Heart right ventricle (tissue), 16 donors: ENCODE data around the gene PLAC9. TPM values are rescaled to one million over a fixed set of nuclear protein-coding genes. Genes with fewer than 3 reads are reported as not detected.

Source experiments
- ATAC-seq, 8 donors: fragments of 200-7000 bp; cut with Tn5 transposase; one replicate each; pipeline ENCODE4 v1.9.1; 2020; ENCODE audit warnings: mild to moderate bottlenecking in 8 of 8, moderate library complexity in 8 of 8, moderate number of reproducible peaks in 1 of 8
- DNase-seq, 2 donors: peaks; one replicate each; pipeline ENCODE4 v3.0.0-alpha.2; 2020
- H3K27ac ChIP-seq, 10 donors: fragments of 200-600 bp; sonication (generic) in 2 of 10; one replicate each; pipeline versions ENCODE4 v1.5.0 to v1.8.0; 2020 to 2022; ENCODE audit warnings: mild to moderate bottlenecking in 3 of 10
- H3K27me3 ChIP-seq, 7 donors: fragments of 200-600 bp; one replicate each; pipeline ENCODE4 v1.8.0; 2021 to 2022; ENCODE audit warnings: mild to moderate bottlenecking in 2 of 7
- H3K36me3 ChIP-seq, 9 donors: fragments of 200-600 bp; sonication (generic) in 1 of 9; one replicate each; pipeline versions ENCODE4 v1.5.0 to v1.8.0; 2020 to 2022; ENCODE audit warnings: mild to moderate bottlenecking in 2 of 9
- H3K4me1 ChIP-seq, 9 donors: fragments of 200-600 bp; sonication (generic) in 1 of 9; one replicate each; pipeline versions ENCODE4 v1.5.0 to v1.8.0; 2020 to 2022; ENCODE audit warnings: mild to moderate bottlenecking in 4 of 9
- H3K4me3 ChIP-seq, 10 donors: fragments of 200-600 bp; sonication (generic) in 2 of 10; one replicate each; pipeline versions ENCODE4 v1.5.0 to v1.8.0; 2020 to 2022; ENCODE audit warnings: mild to moderate bottlenecking in 7 of 10, moderate library complexity in 2 of 10
- H3K9me3 ChIP-seq, 11 donors: fragments of 200-600 bp in 10 of 11; sonication (generic) in 2 of 11; one replicate each; pipeline versions ENCODE4 v1.5.0 to v1.8.0; 2013 to 2022; ENCODE audit warnings: mild to moderate bottlenecking in 2 of 11, control low read depth in 1 of 11, moderate library complexity in 1 of 11
- CTCF ChIP-seq, 9 donors: fragments of 200-600 bp; sonication (generic) in 2 of 9; IDR thresholded peaks; one replicate each; pipeline versions ENCODE4 v1.5.0 to v1.8.0; 2021 to 2022; ENCODE audit warnings: antibody characterized with exemption in 9 of 9, mild to moderate bottlenecking in 5 of 9, moderate library complexity in 1 of 9
- WGBS, 2 donors: extraction: QIAGEN DNeasy Blood & Tissue Kit; methylation state at CpG; one replicate each; pipeline ENCODE4 v1.1.7; 2013; ENCODE audit warnings: inconsistent platforms in 1 of 2; 5-methylcytosine and 5-hydroxymethylcytosine counted together
- intact Hi-C, 10 donors: fragments of 100-400 bp; cut with DNase I; formaldehyde crosslinking; loops; one replicate each; pipeline versions ENCODE4 v1.11.1 to v1.14.2; 2022
- polyA plus RNA-seq, 2 donors: library from polyadenylated mRNA; stranded (reverse); fragments of 200-250 nt; gene quantifications; one replicate each; pipeline ENCODE4 v1.2.3, GENCODE V29; 2013
- total RNA-seq, 10 donors: library from RNA; stranded (reverse); fragmentation: NEBNext Ultra II Directional in 3 of 10; extraction: Animal tissue kit (Norgen Biotek cat#: 25700) in 3 of 10; gene quantifications; one replicate each; pipeline versions ENCODE4 v1.2.1 to v1.2.4, GENCODE V29; 2021 to 2023
- donor health status: Arrhythmogenic right ventricular cardiomyopathy.
- donor health status: ischemic (EF 13 %, LVEDD 7.1; RV severe dilation, severe dysfunction).
- donor health status: healthy with polysubstance abuse.
- donor health status: DM: no; HTN: yes; CAD: no.
- donor health status: DM: no; HTN: no; CAD: no.
- donor health status: ischemic (EF 25% LVEDD 6.9; RV normal size, moderate dysfunction).
- donor health status: ischemic (EF 25% LVEDD 5.7; RV mildly dilated, moderate dysfunction).
- donor health status: healthy.
- donor health status: DM: yes; HTN: yes; CAD: no.
- donor health status: Ischemic cardiomyopathy.
- donor health status: ischemic (EF 35%, LVEDD 5.7; RV mildly dilated, moderate dysfunction).
- donor health status: nonischemic (EF 11% LVEDD 7.7; RV severe dilation, severe dysfunction).
- donor health status: DM: yes; HTN: yes; CAD: no.
- donor health status: PGD.
- donor health status: ischemic (EF 29% LVEDD 5.4; RV normal size, mild dysfunction).
- donor health status: nonischemic (EF 23%, LVEDD 6.1; RV moderate dilation, normal function).

Gene PLAC9
- total and polyA plus RNA-seq, 12 donors: 16.8 to 129 (median 28.7) TPM

DNA sequence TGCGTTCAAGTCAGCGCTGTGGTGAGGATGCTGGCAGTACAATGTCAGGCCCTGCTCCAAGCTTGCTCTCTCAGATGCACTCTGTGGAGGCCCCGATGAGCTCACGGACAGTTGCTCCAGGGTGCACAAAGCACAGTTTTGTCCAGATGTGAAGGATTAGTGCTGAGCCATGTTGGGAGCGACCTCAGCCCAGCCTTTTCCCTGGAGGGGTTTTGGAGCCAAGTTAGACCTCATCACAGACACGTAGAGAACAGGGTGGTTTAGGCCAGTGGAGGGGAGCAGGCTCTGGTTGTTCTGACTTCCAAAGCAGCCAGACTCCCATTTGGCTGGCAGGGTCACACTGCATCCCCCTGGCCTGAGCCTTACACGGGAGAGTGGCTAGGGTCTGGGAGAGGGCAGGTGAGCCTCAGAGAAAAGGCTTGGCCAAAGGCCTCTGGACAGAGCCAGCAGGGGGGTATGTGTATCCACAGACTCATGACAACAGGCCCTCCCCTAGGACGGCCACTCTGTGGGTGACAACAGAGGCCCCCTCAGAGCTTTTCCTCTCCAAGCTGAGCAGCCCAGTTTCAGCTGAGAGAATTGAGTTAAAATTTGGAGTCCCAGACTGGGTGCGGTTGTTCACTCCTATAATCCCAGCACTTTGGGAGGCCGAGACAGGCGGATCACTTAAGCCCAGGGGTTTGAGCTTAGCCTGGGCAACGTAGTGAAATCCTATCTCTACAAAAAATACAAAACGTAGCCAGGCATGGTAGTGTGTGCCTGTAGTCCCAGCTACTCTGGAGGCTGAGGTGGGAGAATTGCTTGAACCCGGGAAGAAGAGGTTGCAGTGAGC, 4.7 kb downstream of the PLAC9 start:
- Histone ChIP-seq H3K27me3 (peaks cover 0 to 22% (median 0%) of the 10 kb centered on the region in 7 donors), H3K4me1 (peaks cover 8 to 69% (median 39%) of the 10 kb centered on the region in 9 donors), H3K27ac (peak overlapping the region; percentile 47 to 92 (median 82)), H3K36me3 (no peaks in the 10 kb centered on the region), H3K4me3 (peak overlapping the region in 2 of 10 donors; percentile 11 to 69), H3K9me3 (no peaks in the 10 kb centered on the region)
- intact Hi-C loops: loop anchor here in 1 of 10 donors (5.0 kb wide), 1 partner anchor 60 kb away; the partner anchor contains the start of gene TMEM254
- ATAC-seq (peak; percentile 41 to 81 (median 68)), DNase-seq (peak; percentile 68 to 78)
- TF ChIP-seq CTCF (IDR thresholded peaks at IDR 0.05): no peak
- 62 to 77% methylated on average over 14 of the region's 14 CpGs for WGBS, 2 donors

DNA sequence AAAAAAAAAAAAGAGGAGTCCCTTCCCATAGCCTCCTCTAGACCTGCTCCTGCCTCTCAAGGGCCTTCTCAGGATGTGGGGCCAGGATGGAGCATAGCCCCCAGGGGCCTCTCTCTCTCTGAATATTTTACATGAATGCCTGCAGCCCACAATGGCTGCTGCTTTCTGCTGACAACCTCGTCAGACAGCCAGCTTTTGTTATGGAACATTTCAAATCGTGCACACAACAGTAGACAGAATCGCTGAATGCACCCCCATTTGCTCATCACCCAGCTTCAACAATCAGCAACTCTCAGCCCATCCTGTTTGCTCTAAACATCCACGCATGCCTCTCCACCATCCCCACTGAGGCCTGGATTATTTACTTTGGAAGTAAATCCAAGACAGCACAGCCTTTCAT, 5.4 kb downstream of the PLAC9 start:
- no peaks in the 10 kb centered on the region for H3K9me3 ChIP-seq
- 53 to 62% methylated on average over 4 of the region's 4 CpGs for WGBS, 2 donors
- H3K4me1 ChIP-seq: peaks cover 8 to 65% (median 32%) of the 10 kb centered on the region in 9 donors
- H3K27me3 ChIP-seq: peaks cover 0 to 15% (median 0%) of the 10 kb centered on the region in 7 donors
- intact Hi-C loops: loop anchor here in 1 of 10 donors (5.0 kb wide), 1 partner anchor 61 kb away; the partner anchor contains the start of gene TMEM254
- H3K36me3 ChIP-seq: peaks cover 0 to 6% (median 0%) of the 10 kb centered on the region in 9 donors
- peak overlapping the region; percentile 47 to 92 (median 82) for H3K27ac ChIP-seq
- no peak for DNase-seq
- no peak for TF ChIP-seq CTCF (IDR thresholded peaks at IDR 0.05)
- ATAC-seq: no peak
- H3K4me3 ChIP-seq: no peak overlapping the region

DNA sequence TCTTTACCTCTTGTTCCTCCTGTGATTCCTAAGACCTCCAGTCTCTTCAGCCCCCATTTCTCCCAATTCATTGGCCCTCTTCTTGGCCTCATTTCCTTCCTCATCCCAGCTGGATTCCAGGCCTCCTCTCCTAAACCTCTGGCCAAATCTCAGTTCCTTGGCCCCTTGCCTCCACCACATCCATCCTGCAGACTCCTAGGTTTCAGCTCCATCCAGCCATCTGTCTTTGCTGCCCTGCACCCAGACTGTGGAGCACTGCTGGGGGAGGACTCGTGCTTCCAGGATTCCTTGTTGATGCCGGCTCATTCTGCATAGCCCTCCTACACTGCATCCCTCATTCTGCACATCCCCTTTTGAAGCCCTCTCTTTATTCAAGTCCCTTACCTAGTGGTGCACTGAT, 6.7 kb downstream of the PLAC9 start:
- no peak for TF ChIP-seq CTCF (IDR thresholded peaks at IDR 0.05)
- Histone ChIP-seq H3K4me3 (no peak overlapping the region), H3K9me3 (no peaks in the 10 kb centered on the region), H3K27me3 (peaks cover 0 to 3% (median 0%) of the 10 kb centered on the region in 7 donors), H3K27ac (no peak overlapping the region), H3K4me1 (peaks cover 10 to 65% (median 33%) of the 10 kb centered on the region in 9 donors), H3K36me3 (peaks cover 0 to 12% (median 0%) of the 10 kb centered on the region in 9 donors)
- DNase-seq (no peak), ATAC-seq (no peak)
- WGBS, 2 donors: 73 to 84% methylated on average over 2 of the region's 2 CpGs
- intact Hi-C loops: loop anchor here in 1 of 10 donors (5.0 kb wide), 1 partner anchor 62 kb away; the partner anchor contains the start of gene TMEM254

DNA sequence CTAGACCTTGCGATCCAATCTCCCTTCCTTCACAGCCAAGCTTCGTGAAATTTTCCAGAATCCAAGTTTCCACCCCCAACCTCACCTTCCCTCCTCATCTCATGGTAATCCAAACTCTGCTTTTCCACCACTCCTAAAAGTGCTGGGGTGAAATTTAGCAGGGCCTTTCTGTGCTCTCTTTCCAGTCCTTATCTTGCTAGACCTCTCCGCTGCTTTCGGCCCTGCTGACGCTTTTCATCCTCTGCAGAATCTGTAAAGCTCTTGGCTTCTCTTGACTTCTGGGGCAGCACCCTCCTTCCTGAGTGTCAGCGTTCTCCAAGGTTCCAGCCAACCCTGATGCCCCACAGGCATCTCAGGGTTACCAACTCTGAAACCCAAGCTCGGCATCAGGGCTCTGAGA, 7.7 kb downstream of the PLAC9 start:
- no peak overlapping the region for H3K27ac ChIP-seq
- peaks cover 12 to 69% (median 42%) of the 10 kb centered on the region in 9 donors for H3K4me1 ChIP-seq
- WGBS, 2 donors: 79 to 86% methylated on average over 7 of the region's 7 CpGs
- no peak for TF ChIP-seq CTCF (IDR thresholded peaks at IDR 0.05)
- H3K9me3 ChIP-seq: no peaks in the 10 kb centered on the region
- DNase-seq (no peak), ATAC-seq (no peak)
- peaks cover 0 to 3% (median 0%) of the 10 kb centered on the region in 7 donors for H3K27me3 ChIP-seq
- peaks cover 0 to 13% (median 0%) of the 10 kb centered on the region in 9 donors for H3K36me3 ChIP-seq
- intact Hi-C loops: loop anchor here in 8 of 10 donors (2.0 to 10.0 kb wide), 8 partner anchors 65 to 603 kb away; partner anchors contain the start of genes ANXA11 (in 3 of the 8) and TMEM254 (in 1 of the 8)
- no peak overlapping the region for H3K4me3 ChIP-seq
